IMR-90 (cell line): ENCODE data around the gene RPGRIP1L. TPM values are rescaled to one million over a fixed set of nuclear protein-coding genes. Genes with fewer than 3 reads are reported as not detected.

Experiments
- ATAC-seq: fragments of 200-7000 bp; cut with Tn5 transposase; 2 replicates; pipeline ENCODE4 v1.9.1; 2020; ENCODE audit warnings: low read depth, mild to moderate bottlenecking, moderate library complexity
- BruUV-seq: library from RNA; stranded (reverse); fragments of 400-500 nt; replicated peaks from 2 replicates; lab custom pipeline; 2021; lab: Mats Ljungman, UMichigan
- CTCF ChIA-PET: fragments of 300-600 bp; formaldehyde crosslinking; extraction: SDS; loops from one replicate; lab custom pipeline; 2021; ENCODE audit warnings: antibody characterized with exemption; lab: Yijun Ruan, JAX
- POLR2A ChIA-PET: fragments of 300-600 bp; sonication (Branson Sonifier 250); formaldehyde crosslinking; loops from one replicate; lab custom pipeline; 2022; ENCODE audit warnings: antibody characterized with exemption; ENCODE audit not compliant: unreplicated experiment; lab: Charles Lee
- DNase-seq: peaks from one replicate; pipeline ENCODE4 v3.0.0; 2013
- H2AFZ ChIP-seq: replicated peaks from 2 replicates; pipeline ENCODE3; 2013; ENCODE audit warnings: low read length, mild to moderate bottlenecking; ENCODE audit not compliant: poor library complexity
- H2AK5ac ChIP-seq: 2 replicates; pipeline ENCODE4 v1.6.1; 2013; ENCODE audit warnings: low read depth, low read length, inconsistent platforms
- H2AK9ac ChIP-seq: replicated peaks from 2 replicates; pipeline ENCODE3; 2013; ENCODE audit warnings: mild to moderate bottlenecking, low read depth, low read length, moderate library complexity; ENCODE audit not compliant: poor library complexity
- H2BK120ac ChIP-seq: 2 replicates; pipeline ENCODE4 v1.6.1; 2013; ENCODE audit warnings: low read depth, low read length, inconsistent platforms
- H2BK15ac ChIP-seq: 3 replicates; pipeline ENCODE4 v1.6.1; 2013; ENCODE audit warnings: low read depth, low read length, inconsistent platforms
- H2BK20ac ChIP-seq: 2 replicates; pipeline ENCODE4 v1.6.1; 2013; ENCODE audit warnings: low read depth, mild to moderate bottlenecking, inconsistent platforms, low read length, moderate library complexity
- H2BK5ac ChIP-seq: 2 replicates; pipeline ENCODE4 v1.6.1; 2013; ENCODE audit warnings: mild to moderate bottlenecking, low read depth, low read length, inconsistent platforms; ENCODE audit not compliant: poor library complexity, severe bottlenecking
- H3K14ac ChIP-seq: replicated peaks from 2 replicates; pipeline ENCODE4 v1.6.1; 2013; ENCODE audit warnings: low read depth, low read length, inconsistent platforms
- H3K18ac ChIP-seq: 2 replicates; pipeline ENCODE4 v1.6.1; 2013; ENCODE audit warnings: low read depth, low read length, control low read depth
- H3K23ac ChIP-seq: 2 replicates; pipeline ENCODE4 v1.6.1; 2013; ENCODE audit warnings: low read depth, low read length, inconsistent platforms
- H3K27ac ChIP-seq: 2 replicates; pipeline ENCODE4 v1.5.1; 2013; ENCODE audit warnings: mild to moderate bottlenecking, control low read depth, low read length; ENCODE audit not compliant: insufficient read depth
- H3K27me3 ChIP-seq: 2 replicates; pipeline ENCODE4 v1.6.1; 2013; ENCODE audit warnings: low read length; ENCODE audit not compliant: control insufficient read depth, insufficient read depth
- H3K36me3 ChIP-seq: 2 replicates; pipeline ENCODE4 v1.6.1; 2013; ENCODE audit warnings: low read length, mixed read lengths; ENCODE audit not compliant: control insufficient read depth, insufficient read depth
- H3K4ac ChIP-seq: 2 replicates; pipeline ENCODE4 v1.6.1; 2013; ENCODE audit warnings: low read depth, low read length, inconsistent platforms
- H3K4me1 ChIP-seq: 2 replicates; pipeline ENCODE4 v1.6.1; 2013; ENCODE audit warnings: low read length, mixed read lengths; ENCODE audit not compliant: control insufficient read depth, insufficient read depth
- H3K4me2 ChIP-seq: 2 replicates; pipeline ENCODE4 v1.6.1; 2013; ENCODE audit warnings: low read depth, mild to moderate bottlenecking, control low read depth, low read length, moderate library complexity
- H3K4me3 ChIP-seq: 2 replicates; pipeline ENCODE4 v1.5.1; 2013; ENCODE audit warnings: low read depth, mild to moderate bottlenecking, control low read depth, low read length, moderate library complexity; ENCODE audit not compliant: insufficient read depth
- H3K56ac ChIP-seq: 2 replicates; pipeline ENCODE4 v1.6.1; 2013; ENCODE audit warnings: low read length, inconsistent platforms; ENCODE audit not compliant: insufficient read depth; ENCODE audit errors: extremely low read depth
- H3K79me1 ChIP-seq, 2 experiments: 2 replicates each; pipeline ENCODE4 v1.6.1; 2013; ENCODE audit warnings: low read length in 2 of 2, inconsistent platforms in 1 of 2, low read depth in 1 of 2
- H3K9ac ChIP-seq: 2 replicates; pipeline ENCODE4 v1.6.1; 2013; ENCODE audit warnings: low read depth, low read length, control low read depth
- H3K9me1 ChIP-seq: 2 replicates; pipeline ENCODE4 v1.6.1; 2013; ENCODE audit warnings: low read length, inconsistent platforms; ENCODE audit not compliant: insufficient read depth
- H3K9me3 ChIP-seq: 2 replicates; pipeline ENCODE4 v1.6.1; 2013; ENCODE audit warnings: low read length; ENCODE audit not compliant: control insufficient read depth, insufficient read depth
- H4K20me1 ChIP-seq: 2 replicates; pipeline ENCODE4 v1.6.1; 2013; ENCODE audit warnings: low read length, inconsistent platforms; ENCODE audit not compliant: insufficient read depth
- H4K5ac ChIP-seq: 2 replicates; pipeline ENCODE4 v1.6.1; 2013; ENCODE audit warnings: mild to moderate bottlenecking, low read depth, low read length, control low read depth
- H4K8ac ChIP-seq, 2 experiments: 2 replicates each; pipeline ENCODE4 v1.6.1; 2013; ENCODE audit warnings: low read depth in 2 of 2, low read length in 2 of 2, control low read depth in 1 of 2, inconsistent platforms in 1 of 2
- H4K91ac ChIP-seq: 2 replicates; pipeline ENCODE4 v1.6.1; 2013; ENCODE audit warnings: low read depth, low read length, inconsistent platforms; ENCODE audit not compliant: insufficient read depth
- BHLHE40 ChIP-seq: fragments of 150-350 bp; IDR thresholded peaks from 2 replicates; pipeline ENCODE4 v1.6.1; 2016; ENCODE audit warnings: mild to moderate bottlenecking, low read depth, low read length
- CEBPB ChIP-seq: IDR thresholded peaks from 2 replicates; pipeline ENCODE4 v1.6.1; 2012; ENCODE audit warnings: low read depth, low read length, improper control_type of control experiment
- CHD1 ChIP-seq: IDR thresholded peaks from 2 replicates; pipeline ENCODE4 v1.6.1; 2012; ENCODE audit warnings: low read depth, low read length, improper control_type of control experiment
- FOS ChIP-seq: fragments of 150-350 bp; IDR thresholded peaks from 2 replicates; pipeline ENCODE4 v1.6.1; 2016; ENCODE audit warnings: low read depth, low read length
- MAFK ChIP-seq: IDR thresholded peaks from 2 replicates; pipeline ENCODE4 v1.6.1; 2012; ENCODE audit warnings: low read depth, low read length, improper control_type of control experiment
- MAZ ChIP-seq: IDR thresholded peaks from 2 replicates; pipeline ENCODE4 v1.6.1; 2012; ENCODE audit warnings: low read depth, mild to moderate bottlenecking, low read length, improper control_type of control experiment, moderate library complexity, borderline replicate concordance
- MXI1 ChIP-seq: IDR thresholded peaks from 2 replicates; pipeline ENCODE4 v1.6.1; 2012; ENCODE audit warnings: low read depth, mild to moderate bottlenecking, low read length, moderate library complexity, borderline replicate concordance
- NFE2L2 ChIP-seq: fragments of 150-350 bp; IDR thresholded peaks from 2 replicates; pipeline ENCODE4 v1.6.1; 2016; ENCODE audit warnings: low read depth, mild to moderate bottlenecking, low read length
- POLR2A ChIP-seq: IDR thresholded peaks from 2 replicates; pipeline ENCODE4 v1.6.1; 2012; ENCODE audit warnings: mild to moderate bottlenecking, low read depth, low read length
- RAD21 ChIP-seq: IDR thresholded peaks from 2 replicates; pipeline ENCODE4 v1.6.1; 2012; ENCODE audit warnings: low read length, improper control_type of control experiment
- RCOR1 ChIP-seq: IDR thresholded peaks from 2 replicates; pipeline ENCODE4 v1.6.1; 2012; ENCODE audit warnings: mild to moderate bottlenecking, low read length, improper control_type of control experiment; ENCODE audit not compliant: insufficient replicate concordance
- RFX5 ChIP-seq: IDR thresholded peaks from 2 replicates; pipeline ENCODE4 v1.8.0; 2012; ENCODE audit warnings: low read depth, mild to moderate bottlenecking, low read length, moderate library complexity
- SMC3 ChIP-seq: fragments of 150-350 bp; IDR thresholded peaks from 2 replicates; pipeline ENCODE4 v1.6.1; 2016; ENCODE audit warnings: low read depth, mild to moderate bottlenecking, antibody characterized with exemption, low read length, moderate library complexity
- dilution Hi-C: fragments of 300-500 bp; cut with HindIII; formaldehyde crosslinking; loops from one replicate; pipeline ENCODE4 v1.14.3; 2018; ENCODE audit warnings: low sequenced_read_pairs; ENCODE audit not compliant: unreplicated experiment
- in situ Hi-C: fragments of 300-500 bp; cut with MboI; formaldehyde crosslinking; loops from 3 replicates; pipeline ENCODE4 v1.14.3; 2019; ENCODE audit warnings: low sequenced_read_pairs, inconsistent platforms, mixed read lengths
- intact Hi-C: fragments of 100-400 bp; cut with micrococcal nuclease; formaldehyde crosslinking; loops from 2 replicates; pipeline ENCODE4 v1.10.0; 2022
- polyA plus RNA-seq, 3 experiments: library from polyadenylated mRNA; depleted of rRNA; stranded (reverse); fragments of >200 nt; gene quantifications; 2 replicates each; pipeline ENCODE4 v1.2.3, GENCODE V29; 2012; ENCODE audit warnings: low replicate concordance in 1 of 3
- total RNA-seq: library from RNA; depleted of rRNA; stranded (reverse); fragments of >200 nt; gene quantifications from 2 replicates; pipeline ENCODE4 v1.2.3, GENCODE V29; 2012
- TF ChIP-seq, protein P1 (sequence below): fragments of 150-350 bp; IDR thresholded peaks from 2 replicates; pipeline ENCODE4 v1.6.1; 2017; ENCODE audit warnings: mild to moderate bottlenecking, antibody characterized with exemption, low read length, low read depth
- TF ChIP-seq, protein P2 (sequence below): fragments of 150-350 bp; IDR thresholded peaks from 2 replicates; pipeline ENCODE4 v1.6.1; 2016; ENCODE audit warnings: low read depth, mild to moderate bottlenecking, low read length, moderate library complexity, borderline replicate concordance
- TF ChIP-seq, protein P3 (sequence below): conservative IDR thresholded peaks from 2 replicates; pipeline ENCODE4 v1.5.1; 2012; ENCODE audit warnings: mild to moderate bottlenecking, low read depth, low read length, improper control_type of control experiment

The RPGRIP1L gene
- total and polyA plus RNA-seq, 2 of the 4 experiments (the other 2 are of a cell fraction) = 7.3 to 10.4 TPM

- dilution Hi-C loops (no loop called here), in situ Hi-C loops (no loop called here), intact Hi-C loops (no loop called here)
- Histone ChIP-seq H3K36me3 (no peaks in the 10 kb centered on the region), H4K91ac (no peak overlapping the region), H3K56ac (no peak overlapping the region), H3K23ac (no peak overlapping the region), H4K5ac (no peak overlapping the region), H2BK15ac (no peak overlapping the region), H2AK5ac (no peak overlapping the region), H3K4me2 (no peak overlapping the region), H3K18ac (no peak overlapping the region), H3K14ac (no peak overlapping the region), H2BK5ac (no peak overlapping the region), H2BK20ac (no peak overlapping the region), H3K9me1 (no peaks in the 10 kb centered on the region), H4K8ac (no peak overlapping the region), H2AFZ (no peak overlapping the region), H3K4ac (no peak overlapping the region), H3K79me1 (no peaks in the 10 kb centered on the region), H3K9ac (no peak overlapping the region), H2BK120ac (no peak overlapping the region), H3K4me1 (no peaks in the 10 kb centered on the region), H3K27me3 (no peaks in the 10 kb centered on the region), H3K4me3 (no peak overlapping the region), H4K20me1 (no peaks in the 10 kb centered on the region), H3K9me3 (no peaks in the 10 kb centered on the region), H2AK9ac (no peak overlapping the region), H3K27ac (no peak overlapping the region)
- DNase-seq (no peak), ATAC-seq (no peak)
- TF ChIP-seq POLR2A (no peak), MAZ (no peak), RFX5 (no peak), SMC3 (no peak), CHD1 (no peak), BHLHE40 (no peak), MXI1 (no peak), RCOR1 (no peak), NFE2L2 (no peak), MAFK (no peak), FOS (no peak), CEBPB (no peak), RAD21 (no peak)
- TF ChIP-seq, protein P1, sequence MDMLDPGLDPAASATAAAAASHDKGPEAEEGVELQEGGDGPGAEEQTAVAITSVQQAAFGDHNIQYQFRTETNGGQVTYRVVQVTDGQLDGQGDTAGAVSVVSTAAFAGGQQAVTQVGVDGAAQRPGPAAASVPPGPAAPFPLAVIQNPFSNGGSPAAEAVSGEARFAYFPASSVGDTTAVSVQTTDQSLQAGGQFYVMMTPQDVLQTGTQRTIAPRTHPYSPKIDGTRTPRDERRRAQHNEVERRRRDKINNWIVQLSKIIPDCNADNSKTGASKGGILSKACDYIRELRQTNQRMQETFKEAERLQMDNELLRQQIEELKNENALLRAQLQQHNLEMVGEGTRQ = no peak
- TF ChIP-seq, protein P2, sequence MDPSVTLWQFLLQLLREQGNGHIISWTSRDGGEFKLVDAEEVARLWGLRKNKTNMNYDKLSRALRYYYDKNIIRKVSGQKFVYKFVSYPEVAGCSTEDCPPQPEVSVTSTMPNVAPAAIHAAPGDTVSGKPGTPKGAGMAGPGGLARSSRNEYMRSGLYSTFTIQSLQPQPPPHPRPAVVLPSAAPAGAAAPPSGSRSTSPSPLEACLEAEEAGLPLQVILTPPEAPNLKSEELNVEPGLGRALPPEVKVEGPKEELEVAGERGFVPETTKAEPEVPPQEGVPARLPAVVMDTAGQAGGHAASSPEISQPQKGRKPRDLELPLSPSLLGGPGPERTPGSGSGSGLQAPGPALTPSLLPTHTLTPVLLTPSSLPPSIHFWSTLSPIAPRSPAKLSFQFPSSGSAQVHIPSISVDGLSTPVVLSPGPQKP = no peak
- TF ChIP-seq, protein P3, sequence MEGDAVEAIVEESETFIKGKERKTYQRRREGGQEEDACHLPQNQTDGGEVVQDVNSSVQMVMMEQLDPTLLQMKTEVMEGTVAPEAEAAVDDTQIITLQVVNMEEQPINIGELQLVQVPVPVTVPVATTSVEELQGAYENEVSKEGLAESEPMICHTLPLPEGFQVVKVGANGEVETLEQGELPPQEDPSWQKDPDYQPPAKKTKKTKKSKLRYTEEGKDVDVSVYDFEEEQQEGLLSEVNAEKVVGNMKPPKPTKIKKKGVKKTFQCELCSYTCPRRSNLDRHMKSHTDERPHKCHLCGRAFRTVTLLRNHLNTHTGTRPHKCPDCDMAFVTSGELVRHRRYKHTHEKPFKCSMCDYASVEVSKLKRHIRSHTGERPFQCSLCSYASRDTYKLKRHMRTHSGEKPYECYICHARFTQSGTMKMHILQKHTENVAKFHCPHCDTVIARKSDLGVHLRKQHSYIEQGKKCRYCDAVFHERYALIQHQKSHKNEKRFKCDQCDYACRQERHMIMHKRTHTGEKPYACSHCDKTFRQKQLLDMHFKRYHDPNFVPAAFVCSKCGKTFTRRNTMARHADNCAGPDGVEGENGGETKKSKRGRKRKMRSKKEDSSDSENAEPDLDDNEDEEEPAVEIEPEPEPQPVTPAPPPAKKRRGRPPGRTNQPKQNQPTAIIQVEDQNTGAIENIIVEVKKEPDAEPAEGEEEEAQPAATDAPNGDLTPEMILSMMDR = no peak
- ChIA-PET CTCF (no interaction called here), POLR2A (no interaction called here)
- no TSS peak for BruUV-seq
These were observed 31.2 kb downstream of the RPGRIP1L start for GRCh38 chr16:53672461-53672860.
